ENCODE measurements around the gene SLC25A42. TPM values are rescaled to one million over a fixed set of nuclear protein-coding genes. Genes with fewer than 3 reads are reported as not detected.

Gene SLC25A42
- total and polyA plus RNA-seq, 2 of the 13 experiments (the other 11 are each of a cell fraction or from before 2014, with no cell fraction given) = 12.8 to 18.3 TPM

DNA sequence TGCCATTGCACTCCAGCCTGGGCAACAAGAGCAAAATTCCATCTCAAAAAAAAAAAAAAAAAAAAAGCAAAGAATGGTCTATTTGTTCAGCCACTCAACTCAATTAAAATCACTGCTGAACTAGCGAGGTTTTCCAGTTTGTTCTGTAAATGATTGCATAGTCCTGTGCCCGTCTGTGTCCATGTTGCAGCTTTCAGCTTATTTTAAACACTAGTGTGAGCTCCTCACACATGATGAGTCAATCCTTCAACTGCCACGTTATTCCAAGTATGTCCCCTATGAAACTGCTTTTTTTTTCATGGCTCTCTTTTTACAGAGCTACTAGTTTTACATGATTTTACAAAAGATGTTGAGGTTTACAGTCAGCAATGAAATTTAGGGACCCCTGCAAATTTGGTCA, 42.7 kb upstream of the SLC25A42 start:
- Histone ChIP-seq H3K4me3 (replicated peaks in 1 of 3; ENCODE audit: insufficient read depth in 1 of 3, low read depth in 2 of 3, low read length in 3 of 3) (no peak overlapping the region), H3K36me3 (replicated peaks in 1 of 2; ENCODE audit: control insufficient read depth in 1 of 2, insufficient read depth in 2 of 2, low read length in 2 of 2) (peaks cover 36 to 66% of the 10 kb centered on the region in 2 experiments), H3K4me1 (ENCODE audit: insufficient read depth, low read length) (peaks cover 46% of the 10 kb centered on the region), H3K27ac (ENCODE audit: extremely low read length, insufficient read depth, low read length) (peak overlapping the region; percentile 50), H4K20me1 (ENCODE audit: insufficient read depth, low read length) (peaks cover 7% of the 10 kb centered on the region; the same call in 1 of the 2 replicates), H3K27me3 (ENCODE audit: control insufficient read depth in 1 of 2, insufficient read depth in 2 of 2, low read length in 2 of 2) (no peaks in the 10 kb centered on the region), H3K9ac (ENCODE audit: insufficient read depth, low read depth, low read length) (no peak overlapping the region), H3K79me2 (ENCODE audit: insufficient read depth, low read length) (peaks cover 14% of the 10 kb centered on the region), H3K9me3 (ENCODE audit: low read length) (no peaks in the 10 kb centered on the region), H2AFZ (ENCODE audit: low read length) (no peak overlapping the region), H3K4me2 (ENCODE audit: low read depth, low read length) (0 out of 2 replicates have a peak overlapping the region, but pooled peaks have one; percentile 3)
- in situ Hi-C loops (cut with HindIII; ENCODE audit: extremely low pct_ligation_motif_present, low pct_unique_long_range_greater_than_20kb) (no loop called here), intact Hi-C loops (cut with micrococcal nuclease; ENCODE audit: unreplicated experiment) (no loop called here)
- no peak for TF ChIP-seq ARNT (IDR thresholded peaks at IDR 0.05)
- TF ChIP-seq, protein P1, sequence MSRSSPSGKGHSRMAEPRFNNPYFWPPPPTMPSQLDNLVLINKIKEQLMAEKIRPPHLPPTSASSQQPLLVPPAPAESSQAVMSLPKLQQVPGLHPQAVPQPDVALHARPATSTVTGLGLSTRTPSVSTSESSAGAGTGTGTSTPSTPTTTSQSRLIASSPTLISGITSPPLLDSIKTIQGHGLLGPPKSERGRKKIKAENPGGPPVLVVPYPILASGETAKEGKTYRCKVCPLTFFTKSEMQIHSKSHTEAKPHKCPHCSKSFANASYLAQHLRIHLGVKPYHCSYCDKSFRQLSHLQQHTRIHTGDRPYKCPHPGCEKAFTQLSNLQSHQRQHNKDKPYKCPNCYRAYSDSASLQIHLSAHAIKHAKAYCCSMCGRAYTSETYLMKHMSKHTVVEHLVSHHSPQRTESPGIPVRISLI (CRISPR knock-in tag; IDR thresholded peaks at IDR 0.05; ENCODE audit: borderline replicate concordance) = peak; percentile 40; the same call in 1 of the 2 replicates
- TF ChIP-seq FOXA1 (IDR thresholded peaks at IDR 0.05) = no peak
- no peak for TF ChIP-seq FOXA1 (CRISPR knock-in tag; IDR thresholded peaks at IDR 0.05)
- TF ChIP-seq E2F5 (CRISPR knock-in tag; conservative IDR thresholded peaks at IDR 0.05) = no peak
- TF ChIP-seq GATA4 (IDR thresholded peaks at IDR 0.05; ENCODE audit: borderline replicate concordance, low read depth) = no peak
- TF ChIP-seq DRAP1 (CRISPR knock-in tag; IDR thresholded peaks at IDR 0.05) = no peak
- no peak for TF ChIP-seq ZNF556 (CRISPR knock-in tag; IDR thresholded peaks at IDR 0.05; ENCODE audit: borderline replicate concordance)
- TF ChIP-seq LRRFIP1 (CRISPR knock-in tag; conservative IDR thresholded peaks at IDR 0.05) = no peak
- TF ChIP-seq ELK4 (CRISPR knock-in tag; IDR thresholded peaks at IDR 0.05; ENCODE audit: borderline replicate concordance) = no peak
- TF ChIP-seq GFI1 (CRISPR knock-in tag; IDR thresholded peaks at IDR 0.05; ENCODE audit: borderline replicate concordance) = peak; percentile 62; the same call in 1 of the 2 replicates
- no peak for TF ChIP-seq ZNF329 (CRISPR knock-in tag; IDR thresholded peaks at IDR 0.05; ENCODE audit: low read depth)
- TF ChIP-seq KAT7 (CRISPR knock-in tag; IDR thresholded peaks at IDR 0.05; ENCODE audit: borderline replicate concordance) = no peak
- no peak for TF ChIP-seq ZNF451 (CRISPR knock-in tag; IDR thresholded peaks at IDR 0.05)
- no peak for TF ChIP-seq HOXA9 (CRISPR knock-in tag; IDR thresholded peaks at IDR 0.05; ENCODE audit: borderline replicate concordance)
- TF ChIP-seq ADNP (CRISPR knock-in tag; IDR thresholded peaks at IDR 0.05) = no peak
- TF ChIP-seq, protein P2, sequence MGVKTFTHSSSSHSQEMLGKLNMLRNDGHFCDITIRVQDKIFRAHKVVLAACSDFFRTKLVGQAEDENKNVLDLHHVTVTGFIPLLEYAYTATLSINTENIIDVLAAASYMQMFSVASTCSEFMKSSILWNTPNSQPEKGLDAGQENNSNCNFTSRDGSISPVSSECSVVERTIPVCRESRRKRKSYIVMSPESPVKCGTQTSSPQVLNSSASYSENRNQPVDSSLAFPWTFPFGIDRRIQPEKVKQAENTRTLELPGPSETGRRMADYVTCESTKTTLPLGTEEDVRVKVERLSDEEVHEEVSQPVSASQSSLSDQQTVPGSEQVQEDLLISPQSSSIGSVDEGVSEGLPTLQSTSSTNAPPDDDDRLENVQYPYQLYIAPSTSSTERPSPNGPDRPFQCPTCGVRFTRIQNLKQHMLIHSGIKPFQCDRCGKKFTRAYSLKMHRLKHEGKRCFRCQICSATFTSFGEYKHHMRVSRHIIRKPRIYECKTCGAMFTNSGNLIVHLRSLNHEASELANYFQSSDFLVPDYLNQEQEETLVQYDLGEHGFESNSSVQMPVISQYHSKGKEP (CRISPR knock-in tag; IDR thresholded peaks at IDR 0.05) = no peak
- no peak for TF ChIP-seq RBFOX2 (IDR thresholded peaks at IDR 0.05; ENCODE audit: low read depth, low read length)
- no TSS peak for BruUV-seq (replicated peaks)
- CTCF ChIA-PET (ENCODE audit: low intra/inter-chr PET ratio, low total read pairs) = no interaction called here
- FAIRE-seq (no peak), DNase-seq (ENCODE audit: low spot score) (peak; percentile 59), ATAC-seq (peak; percentile 70)
- WGBS (ENCODE audit: low lambda C conversion rate) = 34% methylated on average over 3 of the region's 3 CpGs
- POLR2A ChIA-PET = interaction anchor here (0.6 kb wide), 1 partner anchor 13 kb away, joined by 3 read pairs; no protein-coding TSS in a partner anchor

All from HepG2 (cell line).